KOPT-K1 (cell line): ENCODE results near the gene APOL1.
"Not testable (repeated sequence)": the region's sequence is repeated elsewhere in the genome, so short reads cannot be mapped to it uniquely, and the experiment has no call there.

Source experiments
- H3K27ac ChIP-seq: fragments of 200-600 bp; sonication (generic); 2 replicates; pipeline ENCODE4 v1.5.1; 2016; ENCODE audit warnings: antibody characterized with exemption, mild to moderate bottlenecking, low read depth, low read length; ENCODE audit not compliant: poor library complexity, severe bottlenecking
- H3K36me3 ChIP-seq: fragments of 200-600 bp; sonication (generic); 2 replicates; pipeline ENCODE4 v1.5.1; 2017; ENCODE audit warnings: antibody characterized with exemption, mild to moderate bottlenecking, low read length, moderate library complexity; ENCODE audit not compliant: insufficient read depth
- H3K9me3 ChIP-seq: fragments of 200-600 bp; sonication (generic); 2 replicates; pipeline ENCODE4 v1.5.1; 2017; ENCODE audit warnings: antibody characterized with exemption, low read length, mild to moderate bottlenecking; ENCODE audit not compliant: insufficient read depth, poor library complexity, severe bottlenecking

APOL1 gene

GRCh38 chr22:36286096-36286957, 33.4 kb downstream of the APOL1 start:
- Histone ChIP-seq H3K27ac (no peak overlapping the region), H3K36me3 (peaks cover 88% of the 10 kb centered on the region), H3K9me3 (no peaks in the 10 kb centered on the region)

- no peak overlapping the region for H3K27ac ChIP-seq
- peaks cover 13% of the 10 kb centered on the region for H3K9me3 ChIP-seq
- H3K36me3 ChIP-seq: peaks cover 87% of the 10 kb centered on the region
Measured at GRCh38 chr22:36287881-36288515, 35.1 kb downstream of the APOL1 start.

GRCh38 chr22:36288571-36289405, 35.9 kb downstream of the APOL1 start:
- Histone ChIP-seq H3K27ac (no peak overlapping the region), H3K36me3 (peaks cover 87% of the 10 kb centered on the region)

GRCh38 chr22:36289406-36289870, 36.5 kb downstream of the APOL1 start:
- Histone ChIP-seq H3K9me3 (peaks cover 13% of the 10 kb centered on the region), H3K36me3 (peaks cover 87% of the 10 kb centered on the region)

More at GRCh38 chr22:36288571-36289405, 35.9 kb downstream of the APOL1 start:
- H3K9me3 ChIP-seq: peaks cover 13% of the 10 kb centered on the region

GRCh38 chr22:36289948-36290371, 37.0 kb downstream of the APOL1 start:
- H3K27ac ChIP-seq: not testable (repeated sequence)
- Histone ChIP-seq H3K9me3 (peaks cover 13% of the 10 kb centered on the region), H3K36me3 (peaks cover 87% of the 10 kb centered on the region)

More at GRCh38 chr22:36289406-36289870, 36.5 kb downstream of the APOL1 start:
- no peak overlapping the region for H3K27ac ChIP-seq

- H3K36me3 ChIP-seq: peaks cover 87% of the 10 kb centered on the region
- H3K27ac ChIP-seq: not testable (repeated sequence)
- peaks cover 13% of the 10 kb centered on the region for H3K9me3 ChIP-seq
Measured at GRCh38 chr22:36290391-36291075, 37.6 kb downstream of the APOL1 start.

GRCh38 chr22:36291831-36292740, 39.2 kb downstream of the APOL1 start:
- Histone ChIP-seq H3K36me3 (peaks cover 87% of the 10 kb centered on the region), H3K27ac (no peak overlapping the region), H3K9me3 (peaks cover 13% of the 10 kb centered on the region)

GRCh38 chr22:36292823-36293530, 40.0 kb downstream of the APOL1 start:
- H3K27ac ChIP-seq: no peak overlapping the region
- peaks cover 87% of the 10 kb centered on the region for H3K36me3 ChIP-seq
- peaks cover 13% of the 10 kb centered on the region for H3K9me3 ChIP-seq

GRCh38 chr22:36293606-36294292, 40.8 kb downstream of the APOL1 start:
- Histone ChIP-seq H3K27ac (no peak overlapping the region), H3K36me3 (peaks cover 87% of the 10 kb centered on the region), H3K9me3 (peaks cover 13% of the 10 kb centered on the region)

- Histone ChIP-seq H3K36me3 (peaks cover 87% of the 10 kb centered on the region), H3K9me3 (peaks cover 13% of the 10 kb centered on the region), H3K27ac (no peak overlapping the region)
Measured at GRCh38 chr22:36294293-36294620, 41.3 kb downstream of the APOL1 start.

- Histone ChIP-seq H3K9me3 (peaks cover 13% of the 10 kb centered on the region), H3K36me3 (peaks cover 87% of the 10 kb centered on the region), H3K27ac (no peak overlapping the region)
Measured at GRCh38 chr22:36294801-36295200, 41.9 kb downstream of the APOL1 start.

- Histone ChIP-seq H3K9me3 (peaks cover 13% of the 10 kb centered on the region), H3K36me3 (peaks cover 88% of the 10 kb centered on the region), H3K27ac (no peak overlapping the region)
Measured at GRCh38 chr22:36295247-36295646, 42.3 kb downstream of the APOL1 start.

GRCh38 chr22:36296690-36297089, 43.8 kb downstream of the APOL1 start:
- peaks cover 100% of the 10 kb centered on the region for H3K36me3 ChIP-seq
- H3K27ac ChIP-seq: no peak overlapping the region
- peaks cover 11% of the 10 kb centered on the region for H3K9me3 ChIP-seq
